Tibial nerve (tissue), 4 donors: ENCODE measurements around the gene RP9. TPM values are rescaled to one million over a fixed set of nuclear protein-coding genes. Genes with fewer than 3 reads are reported as not detected.

Experiments used
- DNase-seq, 2 donors: peaks; one replicate each; pipeline ENCODE4 v3.0.0-alpha.2; 2019; ENCODE audit warnings: low spot score in 2 of 2
- H3K27ac ChIP-seq, 4 donors: fragments of 200-600 bp; sonication (generic) in 3 of 4; one replicate each; pipeline ENCODE4 v1.5.1; 2017 to 2019; ENCODE audit warnings: mild to moderate bottlenecking in 1 of 4
- H3K27me3 ChIP-seq, 2 donors: fragments of 200-600 bp; sonication (generic) in 1 of 2; one replicate each; pipeline versions ENCODE4 v1.5.1 to v1.6.0; 2017 to 2019
- H3K36me3 ChIP-seq, 3 donors: fragments of 200-600 bp; sonication (generic); one replicate each; pipeline ENCODE4 v1.5.1; 2018 to 2019
- H3K4me1 ChIP-seq, 4 donors: fragments of 200-600 bp; sonication (generic) in 3 of 4; one replicate each; pipeline ENCODE4 v1.5.1; 2017 to 2019
- H3K4me3 ChIP-seq, 4 donors: fragments of 200-600 bp; sonication (generic) in 3 of 4; one replicate each; pipeline ENCODE4 v1.5.1; 2017 to 2019; ENCODE audit warnings: mild to moderate bottlenecking in 1 of 4, moderate library complexity in 1 of 4
- H3K9me3 ChIP-seq, 4 donors: fragments of 200-600 bp; sonication (generic) in 3 of 4; one replicate each; pipeline ENCODE4 v1.5.1; 2017 to 2019
- CTCF ChIP-seq, 5 experiments: fragments of 200-600 bp in 3 of 5; fragments of 450-650 bp in 2 of 5; sonication (generic) in 3 of 5; IDR thresholded peaks; one replicate each; pipeline ENCODE4 v1.5.1; 2016 to 2019; ENCODE audit warnings: antibody characterized with exemption in 5 of 5, mild to moderate bottlenecking in 3 of 5, moderate library complexity in 2 of 5
- EP300 ChIP-seq, 2 donors: sonication (generic); formaldehyde crosslinking; IDR thresholded peaks; one replicate each; pipeline ENCODE4 v1.6.1; 2017; ENCODE audit warnings: antibody characterized with exemption in 2 of 2, mild to moderate bottlenecking in 1 of 2
- POLR2A ChIP-seq, 2 donors: fragments of 450-650 bp; IDR thresholded peaks; one replicate each; pipeline ENCODE4 v1.6.1; 2017; ENCODE audit warnings: antibody characterized with exemption in 2 of 2, mild to moderate bottlenecking in 2 of 2, moderate library complexity in 2 of 2
- WGBS, 2 donors: methylation state at CpG; one replicate each; pipeline ENCODE4 v1.1.5; 2018; 5-methylcytosine and 5-hydroxymethylcytosine counted together
- total RNA-seq, 4 donors: library from RNA; depleted of rRNA; stranded (reverse); fragments of >200 nt; gene quantifications; one replicate each; pipeline ENCODE4 v1.1.0, GENCODE V29; 2016

The RP9 gene
- total RNA-seq, 4 donors from 2014 or later = 7.5 to 22.9 (median 16.9) TPM

- Histone ChIP-seq H3K36me3 (no peaks in the 10 kb centered on the region), H3K9me3 (peaks cover 0 to 19% (median 0%) of the 10 kb centered on the region in 4 donors), H3K27me3 (no peaks in the 10 kb centered on the region), H3K4me3 (peak overlapping the region; percentile 70 to 99 (median 81)), H3K27ac (peak overlapping the region; percentile 83 to 97 (median 94)), H3K4me1 (peaks cover 0 to 36% (median 12%) of the 10 kb centered on the region in 4 donors)
- 0% methylated on average over 11 to 37 of the region's 50 CpGs for WGBS, 2 donors
- DNase-seq = peak; percentile 82 to 83
- TF ChIP-seq POLR2A (IDR thresholded peaks at IDR 0.05) (peak; percentile 63 to 78), CTCF (IDR thresholded peaks at IDR 0.05) (no peak), EP300 (IDR thresholded peaks at IDR 0.05) (peak; percentile 64 to 82)
These were observed 46.3 kb downstream of the RP9 start for GRCh38 chr7:33062782-33063443.

DNA sequence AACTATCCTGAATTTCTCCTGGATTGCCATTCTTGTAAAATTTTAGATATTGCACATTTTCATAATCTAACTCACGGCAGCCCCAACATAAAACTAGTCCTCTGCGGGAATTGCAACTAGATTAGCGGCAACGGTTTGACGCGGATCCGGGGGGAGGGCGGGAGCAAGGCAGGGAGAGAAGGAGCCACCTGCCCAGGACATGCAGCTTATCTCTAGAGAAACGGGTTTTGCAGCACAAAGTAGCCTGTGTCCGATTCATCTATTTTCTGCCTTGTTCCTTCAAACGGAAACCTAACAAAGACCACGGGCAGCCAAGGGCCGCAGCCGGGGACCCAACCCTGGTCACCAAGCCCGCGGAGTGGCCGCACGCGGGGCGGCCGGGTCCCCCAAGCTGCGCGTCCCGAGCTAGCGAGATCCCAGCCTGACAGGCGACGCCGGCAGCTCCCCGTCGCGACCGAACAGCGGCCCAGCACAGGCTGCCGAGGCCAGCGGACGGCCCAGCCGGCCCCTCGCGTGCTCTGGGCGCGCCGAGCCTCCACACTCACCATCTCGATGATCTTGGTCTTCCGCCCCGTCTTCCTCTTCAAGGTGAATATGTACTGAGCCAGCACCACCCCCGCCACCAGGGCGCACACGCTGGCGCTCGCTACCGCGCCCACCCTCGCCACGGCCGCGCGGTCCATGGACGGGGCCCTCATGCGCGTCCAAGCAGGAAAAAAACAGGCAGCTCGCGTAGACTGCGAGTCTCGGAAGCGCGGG, 47.0 kb downstream of the RP9 start, which contains the start of gene NT5C3A:
Gene NT5C3A, minus strand, starts transcription at position 754 of the 759 bp plus-strand sequence. Its CDS starts 71 bp downstream, at position 683.
- Histone ChIP-seq H3K4me3 (peak within 1 kb of the TSS; percentile 70 to 99 (median 81)), H3K4me1 (peaks cover 0 to 40% (median 12%) of the 10 kb centered on the region in 4 donors), H3K9me3 (peaks cover 0 to 19% (median 0%) of the 10 kb centered on the region in 4 donors), H3K27me3 (no peaks in the 10 kb centered on the region), H3K36me3 (no peaks in the 10 kb centered on the region), H3K27ac (peak within 1 kb of the TSS; percentile 83 to 97 (median 94))
- WGBS, 2 donors = 0 to 1% methylated on average over 44 to 64 of the region's 66 CpGs
- TF ChIP-seq POLR2A (IDR thresholded peaks at IDR 0.05) (peak; percentile 42 to 73), CTCF (IDR thresholded peaks at IDR 0.05) (no peak), EP300 (IDR thresholded peaks at IDR 0.05) (peak in 1 of 2 donors; percentile 93)
- peak in 1 of 2 donors; percentile 8 for DNase-seq

DNA sequence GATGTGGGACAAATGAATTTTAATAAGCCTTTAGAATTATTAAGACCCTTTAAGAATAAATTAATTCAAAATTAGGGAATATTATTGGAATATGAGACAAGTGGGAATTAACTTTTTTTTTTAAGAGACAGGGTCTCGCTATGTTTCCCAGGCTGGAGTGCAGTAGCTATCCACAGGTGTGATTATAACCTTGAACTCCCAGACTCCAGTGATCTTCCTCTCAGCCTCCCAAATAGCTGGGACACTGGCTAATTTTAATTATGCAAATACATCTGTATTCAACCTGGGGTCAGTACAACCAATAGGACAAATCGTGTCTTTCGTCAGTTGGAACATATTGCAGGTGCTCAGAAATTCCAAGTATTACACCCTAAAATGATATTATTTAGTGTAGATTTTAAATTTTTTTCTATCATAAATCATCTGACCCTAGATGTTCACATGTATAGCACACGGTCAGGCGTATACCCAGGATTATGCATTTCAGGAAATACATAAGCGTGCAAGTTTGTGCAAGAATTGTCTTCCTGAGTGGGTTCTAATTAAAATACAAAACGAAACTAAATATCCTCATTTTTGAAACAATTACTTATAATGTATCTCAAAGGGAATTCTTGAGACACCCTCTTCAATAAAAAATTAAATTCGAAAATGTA, 47.8 kb downstream of the RP9 start:
- 25 to 27% methylated on average over 8 of the region's 8 CpGs for WGBS, 2 donors
- Histone ChIP-seq H3K36me3 (no peaks in the 10 kb centered on the region), H3K4me1 (peaks cover 0 to 40% (median 12%) of the 10 kb centered on the region in 4 donors), H3K27ac (peak overlapping the region in 1 of 4 donors; percentile 97), H3K27me3 (no peaks in the 10 kb centered on the region), H3K4me3 (peak overlapping the region; percentile 70 to 99 (median 81)), H3K9me3 (peaks cover 0 to 12% (median 0%) of the 10 kb centered on the region in 4 donors)
- no peak for DNase-seq
- TF ChIP-seq CTCF (IDR thresholded peaks at IDR 0.05) = no peak
- no peak for TF ChIP-seq POLR2A (IDR thresholded peaks at IDR 0.05)

DNA sequence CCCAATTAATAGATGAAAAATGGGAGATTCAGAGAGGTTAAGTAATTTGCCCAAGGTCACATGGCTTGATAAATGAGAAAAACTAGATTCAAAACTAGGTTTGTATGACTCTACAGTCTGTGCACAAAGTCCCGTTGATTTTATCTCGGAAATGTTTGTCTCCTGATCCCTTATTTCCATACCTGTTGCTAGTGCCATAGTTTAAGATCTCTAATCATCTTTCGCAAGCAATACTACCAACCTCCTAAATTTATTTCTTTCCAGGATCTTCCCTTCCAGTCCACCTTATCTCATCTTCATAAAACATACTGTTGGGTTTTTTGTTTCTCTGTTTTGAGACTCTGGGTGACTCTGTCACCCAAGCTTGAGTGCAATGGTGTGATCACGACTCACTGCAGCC, 49.6 kb downstream of the RP9 start:
- WGBS, 2 donors = 51 to 94% methylated on average over 4 of the region's 4 CpGs
- no peak for TF ChIP-seq EP300 (IDR thresholded peaks at IDR 0.05)
- no peak for TF ChIP-seq POLR2A (IDR thresholded peaks at IDR 0.05)
- no peak for TF ChIP-seq CTCF (IDR thresholded peaks at IDR 0.05)
- no peaks in the 10 kb centered on the region for H3K27me3 ChIP-seq
- no peak overlapping the region for H3K27ac ChIP-seq
- peaks cover 0 to 45% (median 12%) of the 10 kb centered on the region in 4 donors for H3K4me1 ChIP-seq
- H3K36me3 ChIP-seq = no peaks in the 10 kb centered on the region
- DNase-seq = no peak
- H3K4me3 ChIP-seq = no peak overlapping the region
- H3K9me3 ChIP-seq = no peaks in the 10 kb centered on the region
